ENCODE results near the gene C1QTNF4.
A peak's percentile ranks its signal among the peaks of the same experiment; 100 is the strongest.
"Not testable (repeated sequence)": the region's sequence is repeated elsewhere in the genome, so short reads cannot be mapped to it uniquely, and the experiment has no call there.

The C1QTNF4 gene

GRCh38 chr11:47564933-47565339 lies 29.3 kb downstream of the C1QTNF4 start:
- no peak for DNase-seq

GRCh38 chr11:47564366-47564765 lies 29.8 kb downstream of the C1QTNF4 start:
- DNase-seq = not testable (repeated sequence)

GRCh38 chr11:47562393-47562792 lies 31.8 kb downstream of the C1QTNF4 start:
- DNase-seq = not testable (repeated sequence)

GRCh38 chr11:47560426-47560825 lies 33.8 kb downstream of the C1QTNF4 start:
- DNase-seq = no peak

GRCh38 chr11:47558695-47559094 lies 35.5 kb downstream of the C1QTNF4 start:
- no peak for DNase-seq

- not testable (repeated sequence) for DNase-seq
Observed at GRCh38 chr11:47557004-47557403, 37.2 kb downstream of the C1QTNF4 start.

- no peak for DNase-seq
Observed at GRCh38 chr11:47553406-47553743, 40.8 kb downstream of the C1QTNF4 start.

- peak; percentile 35 for DNase-seq
Observed at GRCh38 chr11:47552566-47553405, 41.4 kb downstream of the C1QTNF4 start, which contains the start of gene CELF1. TSS of gene CELF1 (minus strand) at chr11:47553132. CDS start at chr11:47499523, 53,609 bp downstream.

GRCh38 chr11:47552056-47552565 lies 42.1 kb downstream of the C1QTNF4 start:
- DNase-seq = no peak

- DNase-seq = no peak
Observed at GRCh38 chr11:47551086-47551485, 43.1 kb downstream of the C1QTNF4 start.

GRCh38 chr11:47550288-47551047 lies 43.7 kb downstream of the C1QTNF4 start:
- no peak for DNase-seq

GRCh38 chr11:47546274-47546673 lies 47.9 kb downstream of the C1QTNF4 start:
- not testable (repeated sequence) for DNase-seq

- no peak for DNase-seq
Observed at GRCh38 chr11:47545298-47545697, 48.9 kb downstream of the C1QTNF4 start.

GRCh38 chr11:47541070-47541469 lies 53.1 kb downstream of the C1QTNF4 start:
- DNase-seq = no peak

GRCh38 chr11:47539681-47540039 lies 54.6 kb downstream of the C1QTNF4 start:
- no peak for DNase-seq
